Measurements from ENCODE around the gene GHR.

GRCh38 chr5:42494414-42494813 is 71.2 kb downstream of the GHR start:
- TF ChIP-seq CTCF (IDR thresholded peaks at IDR 0.05 in 8 of 11, conservative IDR thresholded peaks at IDR 0.05 in 3 of 11) (no peak), POLR2AphosphoS5 (IDR thresholded peaks at IDR 0.05) (no peak), POLR2A (IDR thresholded peaks at IDR 0.05) (no peak)

All from spleen (tissue), 7 donors.